22Rv1 (cell line): ENCODE results near the gene BCL11A.

Source experiments
- CTCF ChIP-seq: fragments of 450-650 bp; IDR thresholded peaks from 2 replicates; pipeline ENCODE4 v1.5.1; 2017; ENCODE audit warnings: mild to moderate bottlenecking
- ZFX ChIP-seq: fragments of 450-650 bp; IDR thresholded peaks from 2 replicates; pipeline ENCODE4 v1.6.1; 2017; ENCODE audit warnings: antibody characterized with exemption, borderline replicate concordance

GRCh38 chr2:60472041-60472440 is 81.4 kb downstream of the BCL11A start:
- TF ChIP-seq CTCF = no peak
- TF ChIP-seq ZFX = no peak
